ENCODE results near the gene UBE3D. TPM values are rescaled to one million over a fixed set of nuclear protein-coding genes. Genes with fewer than 3 reads are reported as not detected.

The UBE3D gene
- total RNA-seq (2012; rRNA removed): 6.3 and 6.7 TPM in 2 replicates
- 2.7 and 3.2 TPM in 2 replicates for polyA plus RNA-seq (2012; rRNA removed)
- 1.3 and 1.6 TPM in 2 replicates for polyA plus RNA-seq (2012; cell fraction: cytosol; rRNA removed)
- polyA plus RNA-seq (2012; cell fraction: nucleus; rRNA removed; ENCODE audit: low replicate concordance): 1.5 and 4.0 TPM in 2 replicates
- percentile 64 among the genes with signal in this experiment for Bru-seq, nascent RNA
- BruChase-seq, experiment 1, labeled RNA remaining after a 6-hour chase: percentile 58 among the genes with signal in this experiment
- BruChase-seq, experiment 2, labeled RNA remaining after a 2-hour chase: percentile 69 among the genes with signal in this experiment
- long read RNA-seq, partial matches to known transcripts: 1 of 8 reads
- long read RNA-seq, other reads (novel, unspliced or antisense): 3 of 8 reads

GRCh38 chr6:83065511-83066192 is at the start of gene UBE3D:
Gene UBE3D (minus strand): TSS chr6:83065841. CDS start chr6:83065718, 123 bp downstream.
- H2AFZ ChIP-seq (replicated peaks; ENCODE audit: low read length, poor library complexity): peak within 1 kb of the TSS; percentile 96
- peak within 1 kb of the TSS; percentile 91 for H2AK9ac ChIP-seq (replicated peaks; ENCODE audit: low read depth, low read length, poor library complexity)
- in situ Hi-C loops (cut with MboI; ENCODE audit: low sequenced_read_pairs) (loop anchor here (5.0 to 25.0 kb wide), 3 partner anchors 132 to 703 kb away; partner anchors contain the start of gene TPBG), dilution Hi-C loops (cut with HindIII; ENCODE audit: low sequenced_read_pairs, unreplicated experiment) (loop anchor here (25.0 kb wide), 1 partner anchor 447 kb away; the partner anchor contains the start of gene PRSS35), intact Hi-C loops (cut with micrococcal nuclease) (loop anchor here (2.0 to 5.0 kb wide), 2 partner anchors 353 to 792 kb away; partner anchors contain the start of gene CYB5R4)
- peak within 1 kb of the TSS; percentile 50; the same call in 1 of the 2 replicates for H2BK120ac ChIP-seq (ENCODE audit: low read depth, low read length)
- ChIA-PET POLR2A (ENCODE audit: unreplicated experiment) (interaction anchor here (0.5 to 0.6 kb wide), 3 partner anchors 78 to 777 kb away, joined by 3 to 15 read pairs (median 4); no protein-coding TSS in a partner anchor), CTCF (interaction anchor here (0.5 to 4.8 kb wide), 19 partner anchors 12 to 843 kb away, joined by 3 to 74 read pairs (median 4); partner anchors contain the start of gene PRSS35)
- no TSS peak for BruUV-seq (replicated peaks)
- no peaks in the 10 kb centered on the region for H3K9me1 ChIP-seq (ENCODE audit: insufficient read depth, low read length)
- no peaks in the 10 kb centered on the region for H3K27me3 ChIP-seq (ENCODE audit: control insufficient read depth, insufficient read depth, low read length)
- H3K4me2 ChIP-seq (ENCODE audit: low read depth, low read length): peak within 1 kb of the TSS; percentile 99
- H2AK5ac ChIP-seq (ENCODE audit: low read depth, low read length): no peak within 1 kb of the TSS
- peak within 1 kb of the TSS; percentile 18 for H2BK5ac ChIP-seq (ENCODE audit: low read depth, low read length, poor library complexity, severe bottlenecking)
- H3K4ac ChIP-seq (ENCODE audit: low read depth, low read length): no peak within 1 kb of the TSS; the same call in 1 of the 2 replicates
- peak within 1 kb of the TSS; percentile 54; the same call in 1 of the 2 replicates for H3K56ac ChIP-seq (ENCODE audit: extremely low read depth, insufficient read depth, low read length)
- no peaks in the 10 kb centered on the region for H3K9me3 ChIP-seq (ENCODE audit: control insufficient read depth, insufficient read depth, low read length)
- H3K79me1 ChIP-seq (ENCODE audit: low read depth in 1 of 2, low read length in 2 of 2): peaks cover 14 to 25% of the 10 kb centered on the region in 2 experiments
- ATAC-seq (ENCODE audit: low read depth) (peak; percentile 84), DNase-seq (peak; percentile 75)
- no peaks in the 10 kb centered on the region for H3K36me3 ChIP-seq (ENCODE audit: control insufficient read depth, insufficient read depth, low read length)
- H4K5ac ChIP-seq (ENCODE audit: low read depth, low read length): 0 out of 2 replicates have a peak within 1 kb of the TSS, but pooled peaks have one; percentile 3
- 0% methylated on average over 8 of the region's 48 CpGs; no CpG with 5 or more reads in 1 of the 2 experiments for WGBS, 2 experiments (ENCODE audit: extremely low coverage in 2 of 2, insufficient read length in 1 of 2)
- no peak within 1 kb of the TSS for H2BK20ac ChIP-seq (ENCODE audit: low read depth, low read length)
- H3K27ac ChIP-seq (ENCODE audit: insufficient read depth, low read length): peak within 1 kb of the TSS; percentile 22
- H4K20me1 ChIP-seq (ENCODE audit: insufficient read depth, low read length): no peaks in the 10 kb centered on the region
- H3K4me3 ChIP-seq (ENCODE audit: insufficient read depth, low read depth, low read length): peak within 1 kb of the TSS; percentile 74
- peak within 1 kb of the TSS; percentile 57 for H3K14ac ChIP-seq (replicated peaks; ENCODE audit: low read depth, low read length)
- H3K9ac ChIP-seq (ENCODE audit: low read depth, low read length): peak within 1 kb of the TSS; percentile 62
- H2BK15ac ChIP-seq (ENCODE audit: low read depth, low read length): no peak within 1 kb of the TSS
- no peak within 1 kb of the TSS for H3K18ac ChIP-seq (ENCODE audit: low read depth, low read length)
- H3K23ac ChIP-seq (ENCODE audit: low read depth, low read length): peak within 1 kb of the TSS; percentile 66; the same call in 1 of the 2 replicates
- peak within 1 kb of the TSS; percentile 33; the same call in 1 of the 2 replicates for H4K91ac ChIP-seq (ENCODE audit: insufficient read depth, low read depth, low read length)
- peaks cover 2% of the 10 kb centered on the region; the same call in 1 of the 2 replicates for H3K4me1 ChIP-seq (ENCODE audit: control insufficient read depth, insufficient read depth, low read length)
- peak within 1 kb of the TSS; percentile 28 to 78; a peak in 1 of 4 replicates for H4K8ac ChIP-seq (ENCODE audit: low read depth in 2 of 2, low read length in 2 of 2)
- TF ChIP-seq CTCF (conservative IDR thresholded peaks at IDR 0.05; ENCODE audit: low read depth, low read length) (peak; percentile 95), MAZ (IDR thresholded peaks at IDR 0.05; ENCODE audit: borderline replicate concordance, low read depth, low read length) (peak; percentile 66; the same call in 1 of the 2 replicates), MXI1 (IDR thresholded peaks at IDR 0.05; ENCODE audit: borderline replicate concordance, low read depth, low read length) (peak; percentile 95), MAFK (IDR thresholded peaks at IDR 0.05; ENCODE audit: low read depth, low read length) (no peak), FOS (IDR thresholded peaks at IDR 0.05; ENCODE audit: low read depth, low read length) (no peak), BHLHE40 (IDR thresholded peaks at IDR 0.05; ENCODE audit: low read depth, low read length) (peak; percentile 75), POLR2A (IDR thresholded peaks at IDR 0.05; ENCODE audit: low read depth, low read length) (no peak), CHD1 (IDR thresholded peaks at IDR 0.05; ENCODE audit: low read depth, low read length) (no peak), SMC3 (IDR thresholded peaks at IDR 0.05; ENCODE audit: low read depth, low read length) (peak; percentile 24; the same call in 1 of the 2 replicates), ELK1 (IDR thresholded peaks at IDR 0.05; ENCODE audit: borderline replicate concordance, low read depth, low read length) (no peak), RCOR1 (IDR thresholded peaks at IDR 0.05; ENCODE audit: insufficient replicate concordance, low read length) (no peak), NFE2L2 (IDR thresholded peaks at IDR 0.05; ENCODE audit: low read depth, low read length) (no peak)

All from IMR-90 (cell line).